K562 (cell line): Measurements from ENCODE around the gene KIF26A. TPM values are rescaled to one million over a fixed set of nuclear protein-coding genes. Genes with fewer than 3 reads are reported as not detected.

ENCODE experiments used
- ATAC-seq: fragments of 200-7000 bp; cut with Tn5 transposase; 3 replicates; pipeline ENCODE4 v1.9.1; 2020; ENCODE audit warnings: moderate library complexity
- BruUV-seq: library from RNA; stranded (reverse); fragments of 400-500 nt; replicated peaks from 2 replicates; lab custom pipeline; 2021; lab: Mats Ljungman, UMichigan
- CTCF ChIA-PET: fragments of 300-600 bp; formaldehyde crosslinking; extraction: SDS; loops from one replicate; lab custom pipeline; 2021; ENCODE audit warnings: low intra/inter-chr PET ratio; lab: Yijun Ruan, JAX
- POLR2A ChIA-PET: fragments of 300-600, 350-650 bp; sonication (Branson Sonifier 250); formaldehyde crosslinking; extraction: SDS; loops from one replicate; lab custom pipeline; 2021; ENCODE audit warnings: antibody characterized with exemption, inconsistent platforms; lab: Yijun Ruan, JAX
- DNase-seq, 4 experiments: peaks; one replicate each; pipeline versions ENCODE4 v3.0.0 to v3.0.0-alpha.2; 2011 to 2018; ENCODE audit warnings: low spot score in 3 of 4, mixed read lengths in 3 of 4; ENCODE audit errors: extremely low read depth in 1 of 4
- FAIRE-seq: peaks from 2 replicates; lab custom pipeline; 2011; peaks lifted over from hg19 to GRCh38; lab: Jason Lieb, UNC
- H2AFZ ChIP-seq: 2 replicates; pipeline ENCODE4 v1.6.0; 2011; ENCODE audit warnings: low read depth, low read length, control low read depth, inconsistent platforms
- H3K27ac ChIP-seq: fragments of 200-600 bp; 3 replicates; pipeline ENCODE4 v1.8.0; 2011; ENCODE audit warnings: low read depth, mild to moderate bottlenecking, control low read depth, inconsistent platforms, low read length, moderate library complexity, mixed read lengths; ENCODE audit errors: extremely low read depth
- H3K27me3 ChIP-seq, 2 experiments: fragments of 300-600 bp in 1 of 2; 2 replicates in 1 of 2; 3 replicates in 1 of 2; pipeline versions ENCODE4 v1.6.0 to v1.8.0; 2011; ENCODE audit warnings: inconsistent platforms in 2 of 2, low read length in 2 of 2, mild to moderate bottlenecking in 1 of 2, mixed read lengths in 1 of 2, moderate library complexity in 1 of 2; ENCODE audit not compliant: control insufficient read depth in 2 of 2, insufficient read depth in 2 of 2
- H3K36me3 ChIP-seq: fragments of 300-600 bp; 3 replicates; pipeline ENCODE4 v1.8.0; 2011; ENCODE audit warnings: mild to moderate bottlenecking, low read length, inconsistent platforms; ENCODE audit not compliant: control insufficient read depth, insufficient read depth
- H3K4me1 ChIP-seq, 2 experiments: fragments of 200-600 bp in 1 of 2; replicated peaks in 1 of 2; 2 replicates in 1 of 2; 3 replicates in 1 of 2; pipeline versions ENCODE4 v1.5.1 to v1.8.0; 2011; ENCODE audit warnings: inconsistent platforms in 2 of 2, low read length in 2 of 2, mild to moderate bottlenecking in 1 of 2, mixed read lengths in 1 of 2, moderate library complexity in 1 of 2; ENCODE audit not compliant: control insufficient read depth in 2 of 2, insufficient read depth in 2 of 2
- H3K4me2 ChIP-seq: 2 replicates; pipeline ENCODE4 v1.6.1; 2011; ENCODE audit warnings: low read length, control low read depth, inconsistent platforms, mixed read lengths; ENCODE audit not compliant: insufficient read depth
- H3K4me3 ChIP-seq: fragments of 200-600 bp; sonication (generic), shearing (Covaris generic); 2 replicates; pipeline ENCODE4 v1.5.1; 2016; ENCODE audit warnings: control low read depth, inconsistent platforms
- H3K79me2 ChIP-seq: fragments of 200-600 bp; 3 replicates; pipeline ENCODE4 v1.8.0; 2011; ENCODE audit warnings: low read length, inconsistent platforms; ENCODE audit not compliant: control insufficient read depth, insufficient read depth
- H3K9ac ChIP-seq, 2 experiments: 2 replicates each; pipeline versions ENCODE4 v1.6.0 to v1.6.1; 2011; ENCODE audit warnings: low read depth in 2 of 2, low read length in 2 of 2, control low read depth in 1 of 2, inconsistent platforms in 1 of 2, mild to moderate bottlenecking in 1 of 2, mixed read lengths in 1 of 2; ENCODE audit not compliant: insufficient read depth in 1 of 2
- H3K9me1 ChIP-seq: one replicate; pipeline ENCODE4 v1.6.0; 2011; ENCODE audit warnings: inconsistent platforms, mild to moderate bottlenecking, low read length, moderate library complexity; ENCODE audit not compliant: control insufficient read depth, insufficient read depth
- H3K9me3 ChIP-seq: replicated peaks from 2 replicates; pipeline ENCODE4 v1.5.1; 2011; ENCODE audit warnings: low read depth, low read length, inconsistent platforms; ENCODE audit not compliant: control insufficient read depth, insufficient read depth
- H4K20me1 ChIP-seq: replicated peaks from 2 replicates; pipeline ENCODE4 v1.6.1; 2011; ENCODE audit warnings: low read length, inconsistent platforms, mixed read lengths; ENCODE audit not compliant: control insufficient read depth, insufficient read depth
- BRF1 ChIP-seq: IDR thresholded peaks from 3 replicates; pipeline ENCODE4 v1.6.1; 2011; ENCODE audit warnings: borderline replicate concordance, mild to moderate bottlenecking; ENCODE audit not compliant: insufficient read length; ENCODE audit errors: extremely low read depth
- DIDO1 ChIP-seq: fragments of 450-650 bp; IDR thresholded peaks from 2 replicates; pipeline ENCODE4 v1.6.1; 2016; ENCODE audit warnings: low read depth, missing biosample characterization, missing genetic modification characterization
- GMEB1 ChIP-seq: fragments of 250-450 bp; sonication (Bioruptor Pico); IDR thresholded peaks from 2 replicates; pipeline ENCODE4 v1.4.0; 2020; ENCODE audit warnings: mild to moderate bottlenecking
- MCM7 ChIP-seq, 2 experiments: fragments of 450-650 bp; IDR thresholded peaks; 2 replicates each; pipeline ENCODE4 v1.6.1; 2016 to 2018
- SMAD4 ChIP-seq: fragments of 250-450 bp; sonication (Bioruptor Pico); conservative IDR thresholded peaks from 2 replicates; pipeline ENCODE4 v1.8.0; 2021; ENCODE audit warnings: inconsistent platforms, mild to moderate bottlenecking, moderate library complexity
- SRF ChIP-seq, 2 experiments: fragments of 250-450, 450-650 bp in 1 of 2; sonication (Bioruptor Pico) in 1 of 2; sonication (generic) in 1 of 2; formaldehyde crosslinking; IDR thresholded peaks; 2 replicates each; pipeline versions ENCODE4 v1.5.0 to v1.5.1; 2020 to 2022; ENCODE audit warnings: mild to moderate bottlenecking in 1 of 2, missing genetic modification reagents in 1 of 2
- STAT6 ChIP-seq: sonication (generic); formaldehyde crosslinking; IDR thresholded peaks from 2 replicates; pipeline ENCODE4 v1.8.1; 2023; ENCODE audit warnings: mild to moderate bottlenecking, missing genetic modification reagents
- TEAD2 ChIP-seq: fragments of 450-650 bp; IDR thresholded peaks from 2 replicates; pipeline ENCODE4 v1.6.1; 2016; ENCODE audit warnings: missing genetic modification characterization, control low read depth, missing compliant biosample characterization
- TGIF2 ChIP-seq: sonication (generic); formaldehyde crosslinking; IDR thresholded peaks from 2 replicates; pipeline ENCODE4 v1.8.1; 2022; ENCODE audit warnings: mild to moderate bottlenecking, missing genetic modification reagents, moderate library complexity
- ZNF512 ChIP-seq: IDR thresholded peaks from 2 replicates; pipeline ENCODE4 v1.6.1; 2016; ENCODE audit warnings: missing genetic modification characterization, missing compliant biosample characterization
- ZNF551 ChIP-seq: fragments of 250-450 bp; sonication (Bioruptor Pico); IDR thresholded peaks from 2 replicates; pipeline ENCODE4 v1.5.0; 2021; ENCODE audit warnings: mild to moderate bottlenecking, moderate library complexity
- ZNF586 ChIP-seq: fragments of 450-650 bp; formaldehyde crosslinking; conservative IDR thresholded peaks from 2 replicates; pipeline ENCODE4 v1.4.0; 2020; ENCODE audit warnings: mild to moderate bottlenecking, moderate library complexity
- WGBS: fragments of 100-300 bp; shearing (Covaris generic); methylation state at CpG from one replicate; pipeline ENCODE4 v1.1.6; 2016; ENCODE audit warnings: low coverage, mixed read lengths; ENCODE audit not compliant: insufficient coverage; ENCODE audit errors: missing lambda C conversion rate; 5-methylcytosine and 5-hydroxymethylcytosine counted together
- in situ Hi-C: fragments of 300-500 bp; cut with MboI; formaldehyde crosslinking; loops from 4 replicates; pipeline ENCODE4 v1.15.0; 2018; ENCODE audit warnings: inconsistent platforms, mixed read lengths
- intact Hi-C: fragments of 100-400 bp; cut with micrococcal nuclease; formaldehyde crosslinking; loops from 2 replicates; pipeline ENCODE4 v1.14.2; 2022
- polyA plus RNA-seq, 8 experiments: library from polyadenylated mRNA; depleted of rRNA in 4 of 8; stranded (reverse) in 5 of 8; unstranded in 3 of 8; fragments of >200 nt; fragmentation: Nextera tagmentation in 2 of 8; fragmentation: Illumina TruSeq in 1 of 8; extraction: Ambion mirVana in 2 of 8; extraction: Trizol in 1 of 8; gene quantifications; 2 replicates each; pipeline versions ENCODE4 v1.2.1 to v1.2.3, GENCODE V29; 2011 to 2014; ENCODE audit warnings: inconsistent platforms in 1 of 8, missing spikeins in 1 of 8
- total RNA-seq, 7 experiments: library from RNA; depleted of rRNA in 6 of 7; stranded (reverse); fragments of >200 nt in 6 of 7; fragmentation: Illumina TruSeq in 2 of 7; extraction: Trizol in 2 of 7; gene quantifications; 2 replicates each; pipeline versions ENCODE4 v1.2.1 to v1.2.3, GENCODE V29; 2011 to 2021; ENCODE audit warnings: low replicate concordance in 1 of 7

KIF26A gene
- total and polyA plus RNA-seq, 9 of the 15 experiments (the other 6 are each of a cell fraction or from before 2014, with no cell fraction given): 0.04 TPM; not detected in 8

- no peak for TF ChIP-seq GMEB1 (CRISPR knock-in tag)
Measured at GRCh38 chr14:104186575-104186974, 48.2 kb downstream of the KIF26A start (continued).

GRCh38 chr14:104187121-104187889 lies 48.9 kb downstream of the KIF26A start:
- no peak for DNase-seq
- in situ Hi-C loops: no loop called here
- intact Hi-C loops: no loop called here
- no peaks in the 10 kb centered on the region for H4K20me1 ChIP-seq
- no peak for FAIRE-seq
- H3K9me3 ChIP-seq: no peaks in the 10 kb centered on the region
- no peak overlapping the region for H3K4me3 ChIP-seq
- no TSS peak for BruUV-seq
- H3K4me1 ChIP-seq: no peaks in the 10 kb centered on the region
- no peaks in the 10 kb centered on the region for H3K27me3 ChIP-seq
- H3K36me3 ChIP-seq: no peaks in the 10 kb centered on the region
- WGBS: 0% methylated on average over 12 of the region's 27 CpGs
- no peaks in the 10 kb centered on the region for H3K9me1 ChIP-seq
- H3K4me2 ChIP-seq: no peak overlapping the region
- CTCF ChIA-PET: no interaction called here
- no peak for ATAC-seq
- no peak overlapping the region for H3K9ac ChIP-seq
- no peaks in the 10 kb centered on the region for H3K79me2 ChIP-seq
- no peak overlapping the region for H3K27ac ChIP-seq
- no peak overlapping the region for H2AFZ ChIP-seq
- POLR2A ChIA-PET: interaction anchor here (0.6 to 0.7 kb wide), 2 partner anchors 16 to 33 kb away, joined by 3 read pairs; no protein-coding TSS in a partner anchor
- TF ChIP-seq ZNF586 (CRISPR knock-in tag) (no peak), STAT6 (CRISPR knock-in tag) (no peak), ZNF551 (CRISPR knock-in tag) (no peak), BRF1 (no peak), TEAD2 (tag) (no peak), MCM7 (IDR thresholded peaks at IDR 0.05) (no peak), TGIF2 (CRISPR knock-in tag) (no peak), ZNF512 (no peak), SMAD4 (no peak), SRF (CRISPR knock-in tag; IDR thresholded peaks at IDR 0.05) (no peak), DIDO1 (tag) (no peak)
